HK-2 (cell line): Measurements from ENCODE around the gene SLC2A6.

Experiments
- DNase-seq: peaks from one replicate; pipeline ENCODE4 v3.0.0-alpha.2; 2018; ENCODE audit not compliant: unreplicated experiment

The SLC2A6 gene, protein sequence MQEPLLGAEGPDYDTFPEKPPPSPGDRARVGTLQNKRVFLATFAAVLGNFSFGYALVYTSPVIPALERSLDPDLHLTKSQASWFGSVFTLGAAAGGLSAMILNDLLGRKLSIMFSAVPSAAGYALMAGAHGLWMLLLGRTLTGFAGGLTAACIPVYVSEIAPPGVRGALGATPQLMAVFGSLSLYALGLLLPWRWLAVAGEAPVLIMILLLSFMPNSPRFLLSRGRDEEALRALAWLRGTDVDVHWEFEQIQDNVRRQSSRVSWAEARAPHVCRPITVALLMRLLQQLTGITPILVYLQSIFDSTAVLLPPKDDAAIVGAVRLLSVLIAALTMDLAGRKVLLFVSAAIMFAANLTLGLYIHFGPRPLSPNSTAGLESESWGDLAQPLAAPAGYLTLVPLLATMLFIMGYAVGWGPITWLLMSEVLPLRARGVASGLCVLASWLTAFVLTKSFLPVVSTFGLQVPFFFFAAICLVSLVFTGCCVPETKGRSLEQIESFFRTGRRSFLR

DNA sequence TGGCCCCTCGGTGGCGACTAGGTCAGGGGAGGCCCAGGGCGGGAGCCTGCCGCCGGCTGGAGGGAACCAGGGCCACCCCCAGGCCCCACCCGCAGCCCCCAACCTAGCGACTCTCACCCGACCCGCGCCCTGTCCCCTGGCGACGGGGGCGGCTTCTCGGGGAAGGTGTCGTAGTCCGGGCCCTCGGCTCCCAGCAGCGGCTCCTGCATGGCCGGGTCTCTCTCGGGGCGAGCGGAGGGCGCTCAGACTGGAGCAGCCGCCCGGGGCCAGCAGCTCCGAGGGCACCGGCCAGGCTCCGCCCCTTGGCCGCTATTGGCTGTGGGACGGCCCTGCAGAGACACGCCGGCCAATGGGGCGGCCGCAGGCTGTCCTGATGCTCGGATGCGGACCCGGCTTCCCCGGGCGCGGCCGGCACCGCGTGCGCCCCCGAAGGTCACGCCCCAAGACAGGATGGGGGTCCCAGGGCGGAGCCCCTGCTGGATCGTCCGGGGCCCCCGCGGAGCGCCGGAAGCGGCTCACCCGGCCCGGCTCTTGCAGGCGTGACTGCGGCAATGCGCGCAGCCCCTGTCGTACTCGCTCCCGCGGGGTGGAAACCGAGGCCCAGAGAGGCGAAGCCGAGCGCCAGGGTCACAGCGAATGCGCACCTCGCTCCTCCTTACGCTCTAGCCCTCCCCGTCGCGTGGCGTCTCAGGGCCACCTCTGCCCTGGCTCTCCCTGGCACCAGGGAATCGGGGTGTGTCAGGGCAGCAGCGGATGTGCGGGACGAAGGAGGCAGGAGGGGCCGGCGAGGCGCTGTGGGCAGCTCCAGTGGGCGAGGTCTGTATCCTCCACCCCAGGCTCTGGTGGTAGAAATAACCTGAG lies at the start of gene SLC2A6:
Gene SLC2A6, minus strand, starts transcription at position 249 of the 861 bp plus-strand sequence. Its CDS starts 40 bp downstream, at position 209.
- peak; percentile 90 for DNase-seq

DNA sequence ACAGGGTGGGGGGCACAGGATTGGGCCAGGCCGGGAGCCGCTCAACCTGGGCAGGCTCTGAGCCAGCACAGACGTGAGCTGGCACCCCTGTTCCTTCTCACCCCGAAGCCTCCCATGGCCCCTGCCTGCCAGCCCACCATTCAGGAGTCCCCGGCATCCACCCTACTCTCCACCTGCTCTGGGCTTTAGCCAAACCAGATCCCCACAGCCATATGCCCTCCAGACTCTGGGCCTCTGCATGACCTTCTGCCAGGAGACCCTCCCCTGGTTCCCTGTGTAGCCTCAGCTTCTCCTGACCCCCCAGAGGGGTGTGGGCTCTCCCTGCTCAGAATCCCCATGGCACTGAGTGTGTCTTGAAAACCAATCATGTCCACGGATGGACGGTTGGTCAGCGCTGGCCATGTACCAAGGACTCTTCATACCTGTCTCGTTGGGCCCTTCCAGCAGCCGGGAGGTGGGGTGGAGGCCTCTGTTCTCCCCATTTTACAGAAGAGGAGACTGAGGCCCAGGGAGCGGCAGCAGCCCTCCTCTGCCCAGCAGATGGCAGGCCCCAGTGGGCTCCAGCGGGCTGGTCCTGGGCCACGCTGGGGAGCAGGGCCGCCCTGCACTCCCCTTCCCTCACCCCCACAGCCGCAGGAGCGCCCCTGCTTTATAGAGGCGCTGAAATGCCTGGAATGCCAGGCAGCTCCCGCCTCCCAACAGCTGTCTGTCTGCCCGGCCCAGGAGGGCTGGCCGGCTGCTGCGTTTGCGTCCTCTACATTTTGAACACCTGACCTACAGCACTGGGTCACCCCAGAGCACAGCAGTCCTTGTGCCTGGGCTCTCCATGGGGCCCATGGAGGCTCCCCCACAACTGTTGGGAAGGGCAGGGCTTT lies 49.3 kb upstream of the SLC2A6 start:
- no peak for DNase-seq

DNA sequence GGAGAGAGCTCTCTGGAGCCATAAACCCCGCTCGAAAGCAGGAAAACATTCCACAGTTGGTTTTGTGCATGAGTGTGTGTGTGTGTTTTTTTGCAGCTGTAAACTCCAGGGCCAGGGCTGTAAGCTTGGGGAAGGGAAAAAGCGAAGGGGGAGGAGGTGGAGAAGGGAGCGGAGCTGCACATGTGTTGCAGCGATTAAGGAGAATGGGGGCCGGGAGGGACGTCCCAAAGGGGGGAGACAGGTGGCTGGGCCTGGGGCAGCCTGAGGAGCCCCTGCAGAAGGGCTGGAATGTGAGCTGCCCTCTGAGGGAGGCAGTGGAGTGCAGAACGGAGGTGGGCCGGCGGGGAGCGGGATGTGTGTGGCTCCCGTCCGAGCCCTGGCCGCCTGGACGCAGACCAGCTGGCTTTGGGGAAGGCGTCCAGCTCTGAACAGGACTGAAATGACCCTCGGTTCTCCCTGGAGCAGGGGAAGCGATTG lies 48.6 kb upstream of the SLC2A6 start:
- no peak for DNase-seq

DNA sequence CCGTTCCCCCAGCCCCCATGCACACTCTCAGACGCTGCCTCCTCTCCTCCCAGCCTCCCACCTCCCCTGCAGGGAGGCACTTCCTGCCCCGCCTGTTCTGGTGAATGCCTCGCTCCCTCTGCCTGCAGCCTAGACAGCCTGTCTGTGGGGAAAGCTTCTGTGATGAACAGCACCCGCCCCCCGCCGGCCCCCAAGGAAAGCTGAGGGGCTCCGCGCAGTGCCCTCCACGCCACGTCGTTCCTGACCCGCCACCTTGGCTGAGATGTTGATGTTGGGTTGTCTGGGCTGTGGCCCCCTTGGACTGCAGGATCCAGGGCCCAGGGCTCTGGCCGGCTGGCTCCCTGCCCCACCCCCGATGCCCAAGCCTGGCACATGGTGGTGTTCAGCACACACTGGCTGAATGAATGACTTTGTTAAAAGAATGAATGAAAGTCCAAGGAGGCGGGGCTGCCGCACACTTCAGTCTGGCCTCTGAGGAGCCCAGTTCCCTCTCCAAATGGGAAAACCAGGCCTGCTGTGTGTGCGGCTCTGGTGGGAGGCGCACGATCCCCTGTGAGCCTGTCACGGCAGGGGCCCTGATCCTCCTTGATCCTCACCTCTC lies 47.9 kb upstream of the SLC2A6 start:
- no peak for DNase-seq

DNA sequence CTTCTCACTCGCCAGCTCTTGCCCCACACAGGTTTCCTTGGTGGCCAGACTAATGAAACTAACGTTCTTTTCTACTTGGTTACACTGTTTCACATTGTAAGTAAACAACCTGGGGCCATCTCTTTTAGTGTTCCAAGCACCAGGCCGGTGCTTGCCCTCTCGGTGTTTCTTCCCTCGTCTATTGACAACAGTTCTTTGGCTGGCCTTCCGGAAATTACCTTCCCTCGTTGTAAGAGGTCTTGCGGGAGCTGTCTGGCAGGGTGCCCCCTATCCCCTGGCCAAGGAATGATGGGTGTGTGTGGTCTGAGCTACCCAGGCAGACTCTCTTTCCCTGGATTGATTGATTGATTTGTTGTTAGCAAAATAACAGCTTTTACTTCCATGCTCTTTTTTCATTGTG lies 46.8 kb upstream of the SLC2A6 start:
- DNase-seq: no peak

DNA sequence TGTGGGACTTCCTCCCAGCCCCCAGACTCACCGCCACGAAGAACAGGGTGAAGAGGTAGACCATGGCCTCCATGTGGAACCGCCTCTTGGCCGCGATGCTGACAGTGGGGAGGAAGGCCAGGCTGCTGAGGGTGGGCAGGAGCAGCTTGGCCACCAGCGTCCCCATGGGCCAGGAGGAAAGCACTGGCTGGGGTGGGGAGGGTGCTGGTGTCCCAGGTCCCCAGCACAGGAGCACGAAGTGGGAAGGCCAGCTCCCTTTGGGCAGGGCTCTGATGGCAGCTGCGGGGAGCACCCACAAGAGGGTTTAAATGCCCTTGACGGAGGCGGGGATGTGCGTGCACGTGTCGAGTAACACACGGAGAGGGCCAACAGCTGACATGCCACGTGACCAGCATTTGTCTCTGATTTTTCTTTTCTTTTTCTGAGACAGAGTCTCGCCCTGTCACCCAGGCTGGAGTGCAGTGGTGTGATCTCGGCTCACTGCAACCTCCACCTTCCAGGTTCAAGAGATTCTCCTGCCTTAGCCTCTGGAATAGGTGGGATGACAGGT lies 45.9 kb upstream of the SLC2A6 start, which contains the start of gene MYMK:
Gene MYMK, minus strand, starts transcription at position 281 of the 550 bp plus-strand sequence. Its CDS starts 115 bp downstream, at position 166.
- DNase-seq: no peak

DNA sequence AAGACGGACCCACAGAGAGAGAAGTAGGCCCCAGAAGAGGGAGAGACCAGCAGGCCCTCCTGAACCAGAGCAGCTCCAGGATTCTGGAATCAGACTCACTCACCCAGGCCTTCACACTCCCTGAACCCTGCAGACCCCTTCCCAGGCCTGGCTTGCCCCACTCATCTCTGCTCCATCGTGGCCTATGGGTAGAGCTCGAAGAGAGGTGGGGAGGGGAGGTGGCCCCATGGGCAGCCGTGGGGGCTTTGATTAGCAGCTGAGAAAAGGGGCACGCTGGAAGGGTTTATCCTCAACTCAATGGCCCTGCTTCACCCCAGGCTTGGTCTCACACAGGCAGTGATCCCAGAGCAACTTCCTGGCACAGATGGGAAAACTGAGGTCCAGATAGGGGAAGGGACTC lies 45.2 kb upstream of the SLC2A6 start:
- no peak for DNase-seq

DNA sequence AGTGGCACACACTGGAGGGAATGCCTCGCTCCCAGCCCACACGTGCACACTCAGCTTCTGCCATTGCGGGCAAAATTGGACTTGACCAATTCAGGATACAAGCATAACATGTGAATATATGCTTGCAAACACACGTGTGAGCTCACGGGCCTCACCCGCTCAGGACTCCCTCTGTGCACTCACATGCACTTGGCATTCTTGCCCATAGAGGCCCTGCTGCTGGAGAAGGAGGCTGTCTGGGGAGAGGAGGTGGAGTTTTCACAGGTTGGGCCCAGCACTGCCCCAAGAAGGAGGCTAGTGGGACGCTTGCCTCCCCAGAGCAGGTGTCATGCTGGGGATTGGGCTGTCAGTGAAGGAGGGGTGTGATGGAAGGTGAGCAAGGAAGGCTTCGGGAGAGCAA lies 44.2 kb upstream of the SLC2A6 start:
- no peak for DNase-seq

DNA sequence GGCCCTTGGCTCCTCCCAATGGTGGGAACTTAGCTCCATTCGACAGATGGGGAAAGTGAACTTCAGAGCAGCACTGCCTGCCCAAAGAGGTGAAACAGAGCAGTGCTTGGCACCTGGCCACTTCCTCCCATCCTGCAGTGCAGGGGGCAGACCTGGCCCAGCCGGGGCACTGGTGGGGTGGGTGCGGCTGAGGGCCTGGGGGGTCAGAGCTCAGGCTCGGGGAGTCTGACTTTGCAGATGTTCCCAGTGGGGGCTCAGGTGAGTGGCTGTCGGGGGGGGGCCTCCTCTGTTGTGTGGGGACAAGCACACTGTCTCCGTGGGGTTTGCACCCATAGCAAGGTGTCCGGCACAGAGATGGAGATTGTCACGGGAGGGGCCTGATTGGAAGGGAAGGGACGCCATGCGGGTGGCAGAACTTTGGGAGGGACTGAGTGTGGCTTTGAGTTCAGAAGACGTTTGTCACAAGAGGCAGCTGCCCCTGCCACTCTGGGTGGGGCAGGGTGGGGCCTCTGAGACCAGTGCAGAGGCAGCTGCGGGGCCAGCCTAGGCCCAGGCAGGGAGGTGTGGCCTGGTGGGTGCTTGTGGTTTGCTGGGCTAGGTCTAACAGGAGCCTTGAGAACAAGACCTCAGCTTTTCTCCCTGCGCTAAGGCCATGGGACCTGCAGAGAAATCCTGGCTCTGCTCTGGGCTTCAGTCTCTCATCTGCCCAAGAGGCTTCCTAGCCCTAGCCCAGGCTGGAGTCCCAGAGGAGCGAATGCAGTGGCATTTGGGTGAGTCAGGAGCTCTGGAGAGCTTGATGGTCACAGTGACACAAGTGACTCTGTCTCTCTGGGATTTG lies 43.4 kb upstream of the SLC2A6 start:
- no peak for DNase-seq

DNA sequence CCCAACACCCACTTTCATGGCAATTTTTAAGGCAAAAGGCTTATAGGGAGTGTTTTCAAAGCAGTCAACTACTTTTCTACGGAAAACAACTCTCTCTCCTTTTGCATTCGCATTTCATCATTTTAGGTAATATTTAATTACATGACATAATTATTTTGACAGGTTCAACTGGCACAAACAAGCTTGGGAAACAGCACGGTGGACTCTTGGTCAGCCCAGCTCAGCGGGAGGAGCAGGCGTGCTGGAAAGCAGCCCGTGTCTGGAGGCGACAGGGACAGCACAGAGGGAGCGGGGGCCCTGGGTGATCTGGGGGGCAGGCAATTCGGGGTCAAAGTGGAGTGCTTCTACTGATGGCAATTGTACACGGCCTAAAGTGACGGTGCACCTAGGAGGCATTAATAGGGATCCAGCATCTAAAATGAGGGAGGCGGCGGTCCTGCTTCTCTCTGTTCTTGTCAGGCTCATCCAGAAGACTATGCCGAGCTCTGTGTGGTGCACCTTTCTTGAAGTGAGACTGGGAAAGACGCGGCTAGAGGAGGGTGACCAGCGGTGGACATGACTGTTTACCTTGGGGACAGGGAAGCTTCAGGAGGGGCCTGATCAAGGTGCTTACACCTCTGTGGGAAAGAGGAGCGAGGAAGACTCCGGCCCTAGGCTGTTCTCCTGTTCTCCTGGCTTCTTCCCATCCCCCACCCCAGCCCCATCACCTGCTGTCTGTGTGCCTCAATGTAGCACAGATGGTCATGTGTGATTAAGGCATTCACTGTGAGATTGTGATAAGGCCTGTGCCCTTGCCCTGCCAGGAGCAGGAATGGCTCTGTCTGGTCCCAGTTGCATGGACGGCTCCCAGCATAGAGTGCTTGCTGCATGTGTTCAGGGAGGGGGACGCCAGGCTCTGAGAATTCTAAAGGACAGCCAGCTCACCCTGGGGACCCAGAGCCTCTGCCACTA lies 42.5 kb upstream of the SLC2A6 start:
- DNase-seq: no peak

DNA sequence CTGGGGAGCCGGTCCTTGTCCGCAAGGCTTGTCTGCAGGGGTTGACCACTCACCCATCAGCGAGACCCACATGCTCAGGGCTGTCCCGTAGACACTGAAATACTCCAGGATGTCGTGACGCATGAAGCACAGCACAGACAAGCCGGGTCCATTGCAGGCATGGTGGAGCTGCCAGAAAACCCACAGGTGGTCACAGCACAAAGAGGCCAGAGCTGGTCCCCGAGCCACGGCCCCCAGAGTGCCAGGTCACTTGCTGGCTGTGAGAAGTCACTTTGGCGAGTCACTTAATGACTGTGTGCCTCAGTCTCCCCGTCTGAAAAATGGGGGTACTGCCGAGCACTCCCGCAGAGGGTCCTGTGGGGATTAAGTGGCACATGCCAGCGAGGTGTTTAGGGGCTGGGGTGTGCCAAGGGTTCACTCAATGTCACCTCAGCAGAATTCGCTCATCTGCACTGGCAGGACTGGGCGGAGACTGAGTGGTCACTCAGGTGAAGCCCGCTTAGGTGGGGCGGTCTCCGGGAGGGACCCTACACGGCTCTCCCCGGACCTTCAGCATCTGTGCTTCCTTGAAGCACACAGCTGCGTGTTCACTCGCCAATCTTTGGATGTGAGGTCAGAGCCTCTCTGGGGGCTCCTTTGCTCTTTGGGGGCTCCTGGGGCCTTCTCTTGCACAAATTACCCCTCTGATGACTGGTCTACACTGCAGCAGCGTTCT lies 41.4 kb upstream of the SLC2A6 start:
- DNase-seq: no peak

DNA sequence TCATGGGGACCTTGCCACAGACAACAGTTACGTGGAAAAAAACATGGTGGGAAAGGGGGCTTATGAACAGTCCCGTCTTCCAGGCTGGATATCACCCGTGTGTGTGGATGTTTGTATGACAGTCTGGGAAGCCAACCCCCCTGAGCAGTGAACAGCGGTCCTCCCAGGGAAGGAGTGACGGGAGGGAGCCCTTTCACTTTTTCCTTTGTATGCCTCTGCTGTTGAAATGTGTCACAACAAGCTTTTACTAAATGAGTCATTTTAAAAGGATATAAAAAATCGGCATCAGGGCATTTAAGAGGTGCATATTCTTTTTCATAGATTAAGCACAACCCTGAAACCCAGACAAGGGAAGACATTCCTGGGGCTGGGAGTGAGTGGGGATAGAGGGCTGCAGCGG lies 40.8 kb upstream of the SLC2A6 start:
- no peak for DNase-seq

DNA sequence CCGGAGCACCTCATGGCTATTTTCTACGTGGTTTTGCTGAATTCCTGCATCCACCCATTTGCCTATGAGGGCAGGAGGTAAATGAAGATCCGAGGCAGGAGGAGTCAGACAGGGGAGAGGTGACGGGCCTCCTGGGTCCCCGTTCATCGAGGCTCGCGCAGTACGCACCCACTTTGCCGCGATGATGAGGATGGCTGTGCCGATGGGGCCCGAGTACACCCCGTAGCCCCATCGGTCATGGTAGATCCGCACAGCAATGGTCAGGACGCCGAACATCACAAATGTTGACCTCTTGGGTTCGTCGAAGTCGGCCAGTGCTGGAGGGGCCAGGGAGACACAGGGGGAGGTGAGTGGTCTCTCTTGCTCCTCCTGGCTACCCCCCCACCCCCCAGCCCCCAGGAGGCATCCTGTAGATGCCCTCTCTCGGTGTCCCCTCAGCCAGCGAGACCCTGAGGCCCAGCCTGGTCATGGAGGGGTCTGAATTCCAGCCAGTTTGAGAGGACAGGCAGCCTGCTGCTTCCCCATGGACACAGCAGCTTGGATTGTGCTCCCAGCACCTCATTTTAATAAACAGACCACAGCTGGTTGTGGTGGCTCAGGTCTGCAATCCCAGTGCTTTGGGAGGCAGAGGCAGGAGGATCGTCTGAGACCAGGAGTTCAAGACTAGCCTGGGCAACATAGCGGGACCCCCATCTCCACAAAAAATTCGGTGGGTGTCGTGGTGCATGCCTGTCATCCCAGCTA lies 40.0 kb upstream of the SLC2A6 start:
- DNase-seq: no peak

DNA sequence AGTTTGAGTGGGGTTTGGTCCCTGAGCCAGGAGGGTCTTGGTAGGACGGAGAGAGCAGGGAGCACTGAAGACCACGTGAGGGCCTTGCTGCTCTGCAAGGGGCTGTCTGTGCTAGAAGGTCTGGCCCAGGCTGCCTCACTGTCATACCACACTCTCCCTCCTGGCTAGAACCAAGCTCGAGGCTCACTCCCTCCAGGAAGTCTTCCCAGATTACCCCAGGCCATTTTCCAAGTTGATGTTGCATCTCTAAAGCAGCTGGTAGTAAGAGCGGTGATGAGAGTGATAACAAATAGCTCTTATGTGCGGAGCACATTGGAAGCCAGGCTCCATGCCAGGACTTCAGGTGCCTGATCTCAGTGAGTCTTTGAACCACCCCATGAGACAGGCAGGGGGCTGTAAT lies 39.3 kb upstream of the SLC2A6 start:
- no peak for DNase-seq

DNA sequence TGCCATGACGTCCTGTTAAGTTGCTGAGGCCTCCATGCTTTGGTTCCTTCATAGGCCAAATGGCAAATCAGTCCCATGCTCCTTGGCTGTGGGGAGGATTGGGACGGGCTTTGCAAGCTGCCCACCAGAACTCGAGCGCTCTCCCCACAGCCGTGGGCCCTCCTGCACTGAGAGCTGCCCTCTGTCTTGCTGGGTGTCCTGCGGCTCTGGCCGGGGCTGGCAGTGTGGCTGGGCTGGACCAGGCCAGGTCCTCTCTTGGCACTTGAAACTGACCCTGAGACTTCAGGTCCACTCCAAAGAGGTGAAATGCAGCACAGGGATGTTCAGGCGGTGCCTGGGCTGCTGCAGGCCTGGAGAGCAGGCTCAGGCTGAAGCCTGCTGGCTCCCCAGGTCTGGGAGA lies 38.8 kb upstream of the SLC2A6 start:
- DNase-seq: no peak

DNA sequence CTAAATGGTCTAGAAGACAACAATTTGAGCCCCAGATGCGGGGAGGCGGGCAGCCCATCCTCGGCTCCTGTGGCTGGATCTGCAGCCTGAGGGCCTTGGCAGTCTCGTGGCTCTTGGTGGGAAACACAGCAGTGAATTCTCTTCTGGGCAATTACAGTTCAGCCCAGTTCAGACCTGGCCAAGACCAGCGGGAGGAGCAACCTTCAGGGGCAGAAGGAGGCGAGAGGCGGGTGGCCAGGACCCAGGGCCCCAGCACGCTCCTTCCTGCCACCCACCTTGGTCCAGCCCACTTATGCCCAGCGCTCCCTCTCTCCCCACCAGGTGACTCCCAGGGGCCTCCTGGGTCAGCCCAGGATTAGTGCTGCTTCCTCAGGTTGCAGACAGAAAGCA lies 38.1 kb upstream of the SLC2A6 start:
- DNase-seq: no peak

DNA sequence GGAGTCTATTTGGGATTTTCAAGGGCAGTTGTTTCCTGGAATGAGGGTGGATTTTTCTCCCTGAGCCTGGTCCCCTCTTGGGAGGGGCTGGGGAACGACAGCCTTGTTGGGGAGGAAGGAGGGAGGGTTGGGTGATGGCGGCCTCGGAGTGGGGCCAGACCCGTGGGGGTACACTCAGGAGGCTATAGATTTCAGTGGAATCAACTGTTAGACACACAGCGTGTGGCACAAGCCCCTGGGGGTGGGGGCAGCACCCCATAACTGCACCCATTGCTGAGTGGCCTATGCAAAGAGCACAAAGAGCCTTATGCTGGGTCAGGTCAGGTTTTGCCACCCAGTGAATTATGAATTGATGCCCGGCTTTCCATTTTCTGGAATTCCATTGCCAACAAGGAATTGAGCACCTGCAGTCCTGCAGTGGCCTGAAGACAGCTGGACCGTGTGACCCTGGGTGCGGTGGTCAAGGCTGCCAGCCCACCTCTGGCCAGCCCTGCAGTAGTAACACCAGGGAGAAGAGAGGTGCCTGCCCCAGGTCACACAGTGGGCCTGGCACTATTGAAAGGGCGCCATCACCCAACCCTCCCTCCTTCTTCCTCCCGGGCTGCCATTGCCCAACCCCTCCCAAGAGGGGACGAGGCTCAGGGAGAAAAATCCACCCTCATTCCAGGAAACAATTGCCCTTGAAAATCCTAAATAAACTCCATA lies 37.5 kb upstream of the SLC2A6 start:
- DNase-seq: no peak
